Adrenal gland (tissue), 5 donors: Measurements from ENCODE around the gene VMO1.

Source experiments
- POLR2A ChIP-seq, 2 donors: fragments of 450-650 bp; IDR thresholded peaks; one replicate each; pipeline ENCODE4 v1.6.1; 2017; ENCODE audit warnings: antibody characterized with exemption in 2 of 2, mild to moderate bottlenecking in 2 of 2, moderate library complexity in 1 of 2
- TF ChIP-seq, protein P1 (sequence below), 6 experiments: fragments of 450-650 bp in 4 of 6; fragments of 200-600 bp in 2 of 6; sonication (generic) in 1 of 6; IDR thresholded peaks; 1 replicate in 5 of 6; 2 replicates in 1 of 6; pipeline versions ENCODE4 v1.5.1 to v1.8.0; 2016 to 2021; ENCODE audit warnings: antibody characterized with exemption in 6 of 6, mild to moderate bottlenecking in 2 of 6, moderate library complexity in 1 of 6
- donor health status: DM: no; HTN: no; CAD: no.

- TF ChIP-seq, protein P1, sequence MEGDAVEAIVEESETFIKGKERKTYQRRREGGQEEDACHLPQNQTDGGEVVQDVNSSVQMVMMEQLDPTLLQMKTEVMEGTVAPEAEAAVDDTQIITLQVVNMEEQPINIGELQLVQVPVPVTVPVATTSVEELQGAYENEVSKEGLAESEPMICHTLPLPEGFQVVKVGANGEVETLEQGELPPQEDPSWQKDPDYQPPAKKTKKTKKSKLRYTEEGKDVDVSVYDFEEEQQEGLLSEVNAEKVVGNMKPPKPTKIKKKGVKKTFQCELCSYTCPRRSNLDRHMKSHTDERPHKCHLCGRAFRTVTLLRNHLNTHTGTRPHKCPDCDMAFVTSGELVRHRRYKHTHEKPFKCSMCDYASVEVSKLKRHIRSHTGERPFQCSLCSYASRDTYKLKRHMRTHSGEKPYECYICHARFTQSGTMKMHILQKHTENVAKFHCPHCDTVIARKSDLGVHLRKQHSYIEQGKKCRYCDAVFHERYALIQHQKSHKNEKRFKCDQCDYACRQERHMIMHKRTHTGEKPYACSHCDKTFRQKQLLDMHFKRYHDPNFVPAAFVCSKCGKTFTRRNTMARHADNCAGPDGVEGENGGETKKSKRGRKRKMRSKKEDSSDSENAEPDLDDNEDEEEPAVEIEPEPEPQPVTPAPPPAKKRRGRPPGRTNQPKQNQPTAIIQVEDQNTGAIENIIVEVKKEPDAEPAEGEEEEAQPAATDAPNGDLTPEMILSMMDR (IDR thresholded peaks at IDR 0.05): no peak
- TF ChIP-seq POLR2A (IDR thresholded peaks at IDR 0.05): no peak
Measured at GRCh38 chr17:4786106-4786511, at the start of gene VMO1.
